GM21360 (cell line): ENCODE data around the gene SLC26A6.

Experiments used
- ATAC-seq: cut with Tn5 transposase; IDR thresholded peaks from one replicate; pipeline ENCODE4 v1.9.1; 2021; ENCODE audit warnings: mild to moderate bottlenecking, moderate library complexity; ENCODE audit not compliant: unreplicated experiment

SLC26A6 gene

GRCh38 chr3:48661501-48662144 is 26.4 kb upstream of the SLC26A6 start:
- no peak for ATAC-seq

- no peak for ATAC-seq
Observed at GRCh38 chr3:48660800-48661400, 25.6 kb upstream of the SLC26A6 start.

- ATAC-seq, result no peak
Observed at GRCh38 chr3:48656841-48657281, 21.6 kb upstream of the SLC26A6 start.

- no peak for ATAC-seq
Observed at GRCh38 chr3:48656061-48656840, 21.0 kb upstream of the SLC26A6 start.

- ATAC-seq, result no peak
Observed at GRCh38 chr3:48655606-48656005, 20.3 kb upstream of the SLC26A6 start.

GRCh38 chr3:48655063-48655462 is 19.8 kb upstream of the SLC26A6 start:
- no peak for ATAC-seq

GRCh38 chr3:48652923-48653715 is 17.9 kb upstream of the SLC26A6 start:
- ATAC-seq, result no peak

GRCh38 chr3:48651771-48652170 is 16.5 kb upstream of the SLC26A6 start:
- no peak for ATAC-seq

GRCh38 chr3:48650723-48651122 is 15.5 kb upstream of the SLC26A6 start:
- no peak for ATAC-seq

- ATAC-seq, result no peak
Observed at GRCh38 chr3:48648188-48648850, 13.1 kb upstream of the SLC26A6 start.

- ATAC-seq, result no peak
Observed at GRCh38 chr3:48647714-48648113, 12.5 kb upstream of the SLC26A6 start.

- ATAC-seq, result no peak
Observed at GRCh38 chr3:48644898-48645760, 9.9 kb upstream of the SLC26A6 start.

GRCh38 chr3:48642605-48643004 is 7.3 kb upstream of the SLC26A6 start:
- no peak for ATAC-seq

- no peak for ATAC-seq
Observed at GRCh38 chr3:48641396-48641795, 6.1 kb upstream of the SLC26A6 start.

GRCh38 chr3:48639944-48640606 is 4.8 kb upstream of the SLC26A6 start:
- ATAC-seq, result no peak

- no peak for ATAC-seq
Observed at GRCh38 chr3:48637305-48637704, 2.0 kb upstream of the SLC26A6 start.

- no peak for ATAC-seq
Observed at GRCh38 chr3:48636149-48636655, 941 bp upstream of the SLC26A6 start.

GRCh38 chr3:48634661-48635221 is 520 bp downstream of the SLC26A6 start:
- peak; percentile 23 for ATAC-seq

GRCh38 chr3:48633743-48634142 is 1.5 kb downstream of the SLC26A6 start:
- no peak for ATAC-seq
